ENCODE measurements around the gene TH.

TH gene

GRCh38 chr11:2139621-2140337, 31.8 kb downstream of the TH start:
- H3K36me3 ChIP-seq (ENCODE audit: insufficient read depth, low read length): no peaks in the 10 kb centered on the region
- H3K9me3 ChIP-seq (ENCODE audit: low read depth, low read length): no peaks in the 10 kb centered on the region
- no peak overlapping the region for H3K9ac ChIP-seq (ENCODE audit: insufficient read length)
- no peak overlapping the region for H3K27ac ChIP-seq
- DNase-seq (ENCODE audit: low read depth, low spot score): no peak
- TF ChIP-seq FOXP2 (optimal IDR thresholded peaks at IDR 0.05; ENCODE audit: control extremely low read depth, extremely low read length, insufficient read depth): no peak
- TF ChIP-seq POLR2AphosphoS5 (IDR thresholded peaks at IDR 0.05; ENCODE audit: borderline replicate concordance, low read depth, low read length): no peak
- peak; percentile 79 for TF ChIP-seq EZH2 (IDR thresholded peaks at IDR 0.05)
- no peak overlapping the region for H3K4me3 ChIP-seq

GRCh38 chr11:2139123-2139521, 32.5 kb downstream of the TH start, which contains the start of gene IGF2:
Gene IGF2, minus strand, starts transcription at chr11:2139389. Its CDS starts 3,866 bp downstream, at chr11:2135523.
- Histone ChIP-seq H3K36me3 (ENCODE audit: insufficient read depth, low read length) (no peaks in the 10 kb centered on the region), H3K27ac (no peak within 1 kb of the TSS), H3K4me3 (no peak within 1 kb of the TSS), H3K9ac (ENCODE audit: insufficient read length) (no peak within 1 kb of the TSS), H3K9me3 (ENCODE audit: low read depth, low read length) (no peaks in the 10 kb centered on the region)
- TF ChIP-seq POLR2AphosphoS5 (IDR thresholded peaks at IDR 0.05; ENCODE audit: borderline replicate concordance, low read depth, low read length) (no peak), FOXP2 (optimal IDR thresholded peaks at IDR 0.05; ENCODE audit: control extremely low read depth, extremely low read length, insufficient read depth) (no peak), EZH2 (IDR thresholded peaks at IDR 0.05) (no peak)
- DNase-seq (ENCODE audit: low read depth, low spot score): no peak

- DNase-seq (ENCODE audit: low read depth, low spot score): no peak
- TF ChIP-seq EZH2 (IDR thresholded peaks at IDR 0.05) (peak; percentile 78), FOXP2 (optimal IDR thresholded peaks at IDR 0.05; ENCODE audit: control extremely low read depth, extremely low read length, insufficient read depth) (no peak), POLR2AphosphoS5 (IDR thresholded peaks at IDR 0.05; ENCODE audit: borderline replicate concordance, low read depth, low read length) (no peak)
- Histone ChIP-seq H3K36me3 (ENCODE audit: insufficient read depth, low read length) (no peaks in the 10 kb centered on the region), H3K9me3 (ENCODE audit: low read depth, low read length) (no peaks in the 10 kb centered on the region), H3K4me3 (no peak overlapping the region), H3K27ac (no peak overlapping the region), H3K9ac (ENCODE audit: insufficient read length) (no peak overlapping the region)
Measured at GRCh38 chr11:2138431-2139122, 33.0 kb downstream of the TH start.

DNA sequence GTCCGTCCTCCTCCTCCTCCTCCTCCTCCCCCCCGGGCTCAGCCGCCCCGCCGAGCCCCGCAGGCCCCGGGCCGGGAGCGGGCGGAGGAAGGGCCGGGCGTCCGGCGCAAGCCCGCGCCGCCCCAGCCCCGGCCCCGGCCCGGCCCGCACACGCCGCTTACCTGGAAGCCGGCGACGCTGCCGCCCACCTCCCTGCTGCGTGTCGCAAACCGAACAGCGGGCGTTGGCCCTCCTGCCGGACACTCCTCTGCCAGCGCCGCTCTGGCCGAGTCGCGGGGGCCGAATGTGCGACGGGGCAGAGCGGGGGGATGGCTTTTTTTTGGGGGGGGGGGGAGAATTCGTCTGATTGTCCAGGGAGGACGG, 33.6 kb downstream of the TH start:
- DNase-seq (ENCODE audit: low read depth, low spot score): no peak
- Histone ChIP-seq H3K27ac (no peak overlapping the region), H3K4me3 (no peak overlapping the region), H3K36me3 (ENCODE audit: insufficient read depth, low read length) (no peaks in the 10 kb centered on the region), H3K9me3 (ENCODE audit: low read depth, low read length) (no peaks in the 10 kb centered on the region), H3K9ac (ENCODE audit: insufficient read length) (no peak overlapping the region)
- TF ChIP-seq EZH2 (IDR thresholded peaks at IDR 0.05): no peak
- TF ChIP-seq FOXP2 (optimal IDR thresholded peaks at IDR 0.05; ENCODE audit: control extremely low read depth, extremely low read length, insufficient read depth): no peak
- TF ChIP-seq POLR2AphosphoS5 (IDR thresholded peaks at IDR 0.05; ENCODE audit: borderline replicate concordance, low read depth, low read length): no peak

DNA sequence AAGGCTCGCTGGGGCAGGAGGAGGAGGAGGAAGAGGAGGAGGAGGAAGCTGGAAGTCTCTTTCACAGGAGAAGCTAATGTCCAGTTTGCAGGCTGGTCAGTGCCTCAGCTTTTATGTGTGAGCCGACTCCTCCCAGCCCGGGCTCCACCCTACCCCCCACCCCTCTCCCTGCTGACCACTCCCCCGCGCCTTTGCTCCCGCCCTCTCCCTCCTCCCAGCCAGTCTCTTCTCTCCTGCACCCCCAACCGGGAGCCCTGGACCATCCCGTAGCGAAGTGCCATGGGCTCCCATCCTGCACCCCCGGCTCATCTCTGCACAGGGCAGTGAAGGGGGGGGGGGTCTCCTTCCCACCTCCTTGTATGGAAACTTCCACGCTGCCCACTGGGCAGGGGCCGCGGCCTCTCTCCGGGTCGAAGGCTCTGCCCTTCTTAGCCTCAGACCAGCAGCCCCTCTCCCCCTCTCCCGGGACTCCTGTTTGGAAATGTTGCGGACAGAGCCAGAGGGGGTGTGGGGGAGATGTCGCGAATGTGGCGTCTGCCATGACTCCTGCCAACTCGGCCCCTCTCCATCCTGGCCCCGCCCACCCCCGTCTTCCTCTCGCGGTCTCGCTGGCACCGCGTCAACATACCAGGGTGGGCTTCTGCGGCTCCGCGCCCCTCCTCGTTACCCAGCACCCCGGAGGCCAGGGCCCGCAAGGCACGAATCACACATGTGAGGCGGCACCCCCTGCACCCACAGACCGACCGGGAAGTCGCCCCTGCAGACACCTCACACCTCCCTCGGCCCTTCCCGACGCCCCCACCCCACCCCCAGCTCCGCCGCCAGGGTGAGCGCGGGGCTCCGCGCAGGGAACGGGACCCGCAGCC, 34.2 kb downstream of the TH start:
- Histone ChIP-seq H3K9ac (ENCODE audit: insufficient read length) (no peak overlapping the region), H3K27ac (no peak overlapping the region), H3K9me3 (ENCODE audit: low read depth, low read length) (no peaks in the 10 kb centered on the region), H3K4me3 (no peak overlapping the region), H3K36me3 (ENCODE audit: insufficient read depth, low read length) (no peaks in the 10 kb centered on the region)
- TF ChIP-seq FOXP2 (optimal IDR thresholded peaks at IDR 0.05; ENCODE audit: control extremely low read depth, extremely low read length, insufficient read depth) (no peak), EZH2 (IDR thresholded peaks at IDR 0.05) (no peak), POLR2AphosphoS5 (IDR thresholded peaks at IDR 0.05; ENCODE audit: borderline replicate concordance, low read depth, low read length) (no peak)
- DNase-seq (ENCODE audit: low read depth, low spot score): no peak

DNA sequence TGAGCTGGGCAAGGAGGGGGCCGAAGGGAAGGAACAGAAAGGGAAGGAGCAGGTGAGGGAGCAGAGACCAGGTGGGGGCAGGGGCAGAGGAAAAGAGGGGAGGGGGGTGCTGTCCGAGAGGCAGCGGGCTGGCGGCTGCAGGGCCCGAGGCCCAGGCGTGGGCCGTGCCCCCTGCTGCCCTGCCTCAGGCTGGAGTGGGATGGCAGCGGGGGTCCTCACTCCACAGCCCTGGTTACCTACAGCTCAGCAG, 34.7 kb downstream of the TH start:
- DNase-seq (ENCODE audit: low read depth, low spot score): no peak
- Histone ChIP-seq H3K9ac (ENCODE audit: insufficient read length) (no peak overlapping the region), H3K27ac (no peak overlapping the region), H3K36me3 (ENCODE audit: insufficient read depth, low read length) (no peaks in the 10 kb centered on the region), H3K9me3 (ENCODE audit: low read depth, low read length) (no peaks in the 10 kb centered on the region), H3K4me3 (no peak overlapping the region)
- TF ChIP-seq POLR2AphosphoS5 (IDR thresholded peaks at IDR 0.05; ENCODE audit: borderline replicate concordance, low read depth, low read length): no peak
- TF ChIP-seq FOXP2 (optimal IDR thresholded peaks at IDR 0.05; ENCODE audit: control extremely low read depth, extremely low read length, insufficient read depth): no peak
- no peak for TF ChIP-seq EZH2 (IDR thresholded peaks at IDR 0.05)

GRCh38 chr11:2136209-2136951, 35.2 kb downstream of the TH start:
- Histone ChIP-seq H3K9ac (ENCODE audit: insufficient read length) (no peak overlapping the region), H3K4me3 (no peak overlapping the region), H3K9me3 (ENCODE audit: low read depth, low read length) (no peaks in the 10 kb centered on the region), H3K27ac (no peak overlapping the region), H3K36me3 (ENCODE audit: insufficient read depth, low read length) (no peaks in the 10 kb centered on the region)
- no peak for TF ChIP-seq FOXP2 (optimal IDR thresholded peaks at IDR 0.05; ENCODE audit: control extremely low read depth, extremely low read length, insufficient read depth)
- TF ChIP-seq EZH2 (IDR thresholded peaks at IDR 0.05): no peak
- no peak for TF ChIP-seq POLR2AphosphoS5 (IDR thresholded peaks at IDR 0.05; ENCODE audit: borderline replicate concordance, low read depth, low read length)
- DNase-seq (ENCODE audit: low read depth, low spot score): no peak
